ENCODE results near the gene RNF169. TPM values are rescaled to one million over a fixed set of nuclear protein-coding genes. Genes with fewer than 3 reads are reported as not detected.

Gene RNF169
- total and polyA plus RNA-seq, 2 of the 13 experiments (the other 11 are each of a cell fraction or from before 2014, with no cell fraction given), result 5.3 to 14.2 TPM

DNA sequence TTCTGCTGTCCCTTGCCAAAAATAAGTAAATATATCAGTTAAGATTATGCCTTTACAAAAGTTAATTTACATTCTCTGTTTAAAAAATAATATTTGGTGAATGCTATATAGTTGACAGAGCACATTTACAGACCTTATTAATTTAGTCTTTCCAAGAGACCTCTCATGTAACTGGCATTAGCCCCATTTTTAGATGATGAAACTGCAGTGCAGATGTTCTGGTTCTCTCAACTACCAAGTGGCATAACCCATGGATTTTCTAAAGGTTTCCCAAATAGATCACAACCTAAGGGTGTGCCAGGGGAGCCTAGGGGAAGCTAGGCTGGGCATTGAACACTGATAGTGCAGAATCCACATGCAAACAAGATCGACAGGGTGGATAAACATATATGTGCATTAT, 88.5 kb downstream of the RNF169 start:
- CTCF ChIA-PET (ENCODE audit: low intra/inter-chr PET ratio, low total read pairs), result no interaction called here
- WGBS (ENCODE audit: low lambda C conversion rate), result 90% methylated on average over 1 of the region's 1 CpG
- no peak for DNase-seq (ENCODE audit: low spot score)
- TSS peak; percentile 20 for BruUV-seq (replicated peaks)
- no peaks in the 10 kb centered on the region for H3K27me3 ChIP-seq (ENCODE audit: control insufficient read depth in 1 of 2, insufficient read depth in 2 of 2, low read length in 2 of 2)
- in situ Hi-C loops (cut with HindIII; ENCODE audit: extremely low pct_ligation_motif_present, low pct_unique_long_range_greater_than_20kb) (no loop called here), intact Hi-C loops (cut with micrococcal nuclease; ENCODE audit: unreplicated experiment) (no loop called here)
- H3K4me1 ChIP-seq (ENCODE audit: insufficient read depth, low read length), result peaks cover 11% of the 10 kb centered on the region
- H3K4me2 ChIP-seq (ENCODE audit: low read depth, low read length), result no peak overlapping the region
- no peak overlapping the region for H3K9ac ChIP-seq (ENCODE audit: insufficient read depth, low read depth, low read length)
- H3K79me2 ChIP-seq (ENCODE audit: insufficient read depth, low read length), result no peaks in the 10 kb centered on the region
- POLR2A ChIA-PET, result interaction anchor here (1.6 kb wide), 1 partner anchor 13 kb away, joined by 4 read pairs; no protein-coding TSS in a partner anchor
- H3K4me3 ChIP-seq (replicated peaks in 1 of 3; ENCODE audit: insufficient read depth in 1 of 3, low read depth in 2 of 3, low read length in 3 of 3), result no peak overlapping the region
- no peak for FAIRE-seq
- no peak for TF ChIP-seq KDM1A (CRISPR knock-in tag; IDR thresholded peaks at IDR 0.05)
- ATAC-seq, result no peak
- no peak overlapping the region for H2AFZ ChIP-seq (ENCODE audit: low read length)
- H3K9me3 ChIP-seq (ENCODE audit: low read length), result no peaks in the 10 kb centered on the region
- no peak overlapping the region for H3K27ac ChIP-seq (ENCODE audit: extremely low read length, insufficient read depth, low read length)
- no peaks in the 10 kb centered on the region for H4K20me1 ChIP-seq (ENCODE audit: insufficient read depth, low read length)
- H3K36me3 ChIP-seq (replicated peaks in 1 of 2; ENCODE audit: control insufficient read depth in 1 of 2, insufficient read depth in 2 of 2, low read length in 2 of 2), result peaks cover 12 to 63% of the 10 kb centered on the region in 2 experiments

DNA sequence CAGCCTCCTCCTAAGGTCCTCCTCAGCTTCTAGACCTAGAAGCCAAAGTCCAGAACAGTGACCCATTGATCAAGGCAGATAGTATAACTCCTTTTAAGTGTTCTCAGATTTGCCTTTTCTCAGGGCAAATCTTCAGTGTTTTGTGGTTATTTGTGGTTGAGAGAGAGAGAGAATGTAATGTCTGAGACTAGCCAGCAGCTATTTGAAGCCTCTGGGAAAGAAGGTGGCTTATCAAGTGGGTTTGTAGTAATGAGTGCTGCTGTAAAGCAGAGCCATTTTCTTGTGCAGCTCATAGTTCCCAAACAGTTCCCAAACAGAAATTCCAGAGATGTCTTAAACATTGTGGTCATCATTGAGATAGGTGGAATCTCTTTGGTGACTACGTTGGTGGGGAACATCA, 89.5 kb downstream of the RNF169 start:
- DNase-seq (ENCODE audit: low spot score), result no peak
- Histone ChIP-seq H3K27me3 (ENCODE audit: control insufficient read depth in 1 of 2, insufficient read depth in 2 of 2, low read length in 2 of 2) (no peaks in the 10 kb centered on the region), H3K27ac (ENCODE audit: extremely low read length, insufficient read depth, low read length) (no peak overlapping the region), H2AFZ (ENCODE audit: low read length) (no peak overlapping the region), H3K4me3 (replicated peaks in 1 of 3; ENCODE audit: insufficient read depth in 1 of 3, low read depth in 2 of 3, low read length in 3 of 3) (no peak overlapping the region), H3K9me3 (ENCODE audit: low read length) (no peaks in the 10 kb centered on the region), H3K79me2 (ENCODE audit: insufficient read depth, low read length) (no peaks in the 10 kb centered on the region), H3K36me3 (replicated peaks in 1 of 2; ENCODE audit: control insufficient read depth in 1 of 2, insufficient read depth in 2 of 2, low read length in 2 of 2) (peaks cover 12 to 65% of the 10 kb centered on the region in 2 experiments), H3K4me2 (ENCODE audit: low read depth, low read length) (no peak overlapping the region), H3K4me1 (ENCODE audit: insufficient read depth, low read length) (peaks cover 14% of the 10 kb centered on the region), H4K20me1 (ENCODE audit: insufficient read depth, low read length) (no peaks in the 10 kb centered on the region), H3K9ac (ENCODE audit: insufficient read depth, low read depth, low read length) (no peak overlapping the region)
- ATAC-seq, result no peak
- POLR2A ChIA-PET, result interaction anchor here (1.6 kb wide), 1 partner anchor 12 kb away, joined by 4 read pairs; no protein-coding TSS in a partner anchor
- 90% methylated on average over 1 of the region's 1 CpG for WGBS (ENCODE audit: low lambda C conversion rate)
- FAIRE-seq, result no peak
- CTCF ChIA-PET (ENCODE audit: low intra/inter-chr PET ratio, low total read pairs), result no interaction called here
- TF ChIP-seq RBM22 (optimal IDR thresholded peaks at IDR 0.05; ENCODE audit: low read length), result peak; percentile 48
- no peak for TF ChIP-seq TP53 (CRISPR knock-in tag; conservative IDR thresholded peaks at IDR 0.05)
- in situ Hi-C loops (cut with HindIII; ENCODE audit: extremely low pct_ligation_motif_present, low pct_unique_long_range_greater_than_20kb) (no loop called here), intact Hi-C loops (cut with micrococcal nuclease; ENCODE audit: unreplicated experiment) (no loop called here)
- BruUV-seq (replicated peaks), result no TSS peak

Data from HepG2 (cell line).